Epithelial cell of esophagus (primary cell): Measurements from ENCODE around the gene ARHGAP15.
A peak's percentile ranks its signal among the peaks of the same experiment; 100 is the strongest.

Experiments
- DNase-seq: peaks from one replicate; pipeline ENCODE4 v3.0.0; 2010; ENCODE audit warnings: low read depth
- H3K4me3 ChIP-seq: 2 replicates; pipeline ENCODE4 v1.5.1; 2011; ENCODE audit warnings: mild to moderate bottlenecking, low read length, control low read depth
- CTCF ChIP-seq: IDR thresholded peaks from 2 replicates; pipeline ENCODE4 v1.5.1; 2011; ENCODE audit warnings: low read depth, mild to moderate bottlenecking, low read length, control low read depth, inconsistent platforms; ENCODE audit not compliant: insufficient read depth; ENCODE audit errors: missing control alignments

The ARHGAP15 gene

GRCh38 chr2:143594745-143595144 is 465.5 kb downstream of the ARHGAP15 start:
- no peak overlapping the region for H3K4me3 ChIP-seq
- no peak for TF ChIP-seq CTCF
- no peak for DNase-seq

- H3K4me3 ChIP-seq, result no peak overlapping the region
- no peak for TF ChIP-seq CTCF
- DNase-seq, result no peak
Observed at GRCh38 chr2:143600116-143600515, 470.9 kb downstream of the ARHGAP15 start.

GRCh38 chr2:143601828-143602227 is 472.6 kb downstream of the ARHGAP15 start:
- H3K4me3 ChIP-seq, result no peak overlapping the region
- no peak for TF ChIP-seq CTCF
- DNase-seq, result no peak

- no peak for TF ChIP-seq CTCF
- peak; percentile 11 for DNase-seq
- H3K4me3 ChIP-seq, result no peak overlapping the region
Observed at GRCh38 chr2:143603035-143603655, 473.9 kb downstream of the ARHGAP15 start.

GRCh38 chr2:143603846-143604565 is 474.8 kb downstream of the ARHGAP15 start:
- DNase-seq, result no peak
- no peak overlapping the region for H3K4me3 ChIP-seq
- no peak for TF ChIP-seq CTCF

GRCh38 chr2:143604566-143604959 is 475.3 kb downstream of the ARHGAP15 start:
- no peak overlapping the region for H3K4me3 ChIP-seq
- TF ChIP-seq CTCF, result no peak
- DNase-seq, result no peak
